ENCODE data around the gene AIRE.
"Not testable (repeated sequence)": the region's sequence is repeated elsewhere in the genome, so short reads cannot be mapped to it uniquely, and the experiment has no call there.

AIRE gene

GRCh38 chr21:44281801-44282200 is 3.9 kb upstream of the AIRE start:
- no peak for DNase-seq

GRCh38 chr21:44282370-44282769 is 3.3 kb upstream of the AIRE start:
- no peak overlapping the region for H3K4me2 ChIP-seq (ENCODE audit: insufficient read depth, low read length)

More at GRCh38 chr21:44281801-44282200, 3.9 kb upstream of the AIRE start:
- Histone ChIP-seq H2AFZ (ENCODE audit: low read depth, low read length) (no peak overlapping the region), H3K4me2 (ENCODE audit: insufficient read depth, low read length) (no peak overlapping the region), H3K36me3 (ENCODE audit: insufficient read depth, low read length) (no peaks in the 10 kb centered on the region), H3K9ac (ENCODE audit: low read depth, low read length) (no peak overlapping the region), H3K27me3 (ENCODE audit: insufficient read depth, low read length, poor library complexity) (no peaks in the 10 kb centered on the region), H3K4me1 (ENCODE audit: insufficient read depth, low read length) (no peaks in the 10 kb centered on the region), H3K79me2 (ENCODE audit: insufficient read depth, low read length) (no peaks in the 10 kb centered on the region), H3K4me3 (ENCODE audit: low read depth in 1 of 2, low read length in 2 of 2) (no peak overlapping the region), H3K27ac (ENCODE audit: low read length) (no peak overlapping the region), H3K9me3 (ENCODE audit: insufficient read depth, low read length, severe bottlenecking) (no peaks in the 10 kb centered on the region), H4K20me1 (ENCODE audit: insufficient read depth, low read length) (no peaks in the 10 kb centered on the region; the same call in 1 of the 2 replicates)
- no peak for TF ChIP-seq CTCF (IDR thresholded peaks at IDR 0.05; ENCODE audit: borderline replicate concordance, extremely low read depth, low read length, poor library complexity, severe bottlenecking)
- no peak for TF ChIP-seq EZH2 (IDR thresholded peaks at IDR 0.05; ENCODE audit: borderline replicate concordance, low read depth, low read length, severe bottlenecking)
- ATAC-seq (ENCODE audit: insufficient read depth, low read depth), result no peak

GRCh38 chr21:44283211-44283785 is 2.4 kb upstream of the AIRE start:
- H3K27ac ChIP-seq (ENCODE audit: low read length); H3K4me1 ChIP-seq (ENCODE audit: insufficient read depth, low read length); H3K79me2 ChIP-seq (ENCODE audit: insufficient read depth, low read length); H4K20me1 ChIP-seq (ENCODE audit: insufficient read depth, low read length); ATAC-seq (ENCODE audit: insufficient read depth, low read depth); H2AFZ ChIP-seq (ENCODE audit: low read depth, low read length); H3K4me3 ChIP-seq (ENCODE audit: low read depth in 1 of 2, low read length in 2 of 2); H3K9ac ChIP-seq (ENCODE audit: low read depth, low read length); H3K27me3 ChIP-seq (ENCODE audit: insufficient read depth, low read length, poor library complexity); DNase-seq; H3K36me3 ChIP-seq (ENCODE audit: insufficient read depth, low read length); H3K4me2 ChIP-seq (ENCODE audit: insufficient read depth, low read length); H3K9me3 ChIP-seq (ENCODE audit: insufficient read depth, low read length, severe bottlenecking): not testable (repeated sequence)

More at GRCh38 chr21:44282370-44282769, 3.3 kb upstream of the AIRE start:
- TF ChIP-seq CTCF (IDR thresholded peaks at IDR 0.05; ENCODE audit: borderline replicate concordance, extremely low read depth, low read length, poor library complexity, severe bottlenecking), result no peak
- TF ChIP-seq EZH2 (IDR thresholded peaks at IDR 0.05; ENCODE audit: borderline replicate concordance, low read depth, low read length, severe bottlenecking), result no peak
- H3K36me3 ChIP-seq (ENCODE audit: insufficient read depth, low read length), result no peaks in the 10 kb centered on the region
- H3K27ac ChIP-seq (ENCODE audit: low read length), result no peak overlapping the region
- H3K79me2 ChIP-seq (ENCODE audit: insufficient read depth, low read length), result no peaks in the 10 kb centered on the region
- no peaks in the 10 kb centered on the region for H3K27me3 ChIP-seq (ENCODE audit: insufficient read depth, low read length, poor library complexity)
- ATAC-seq (ENCODE audit: insufficient read depth, low read depth) (no peak), DNase-seq (no peak)
- no peaks in the 10 kb centered on the region; the same call in 1 of the 2 replicates for H4K20me1 ChIP-seq (ENCODE audit: insufficient read depth, low read length)
- no peak overlapping the region for H3K9ac ChIP-seq (ENCODE audit: low read depth, low read length)
- no peaks in the 10 kb centered on the region for H3K9me3 ChIP-seq (ENCODE audit: insufficient read depth, low read length, severe bottlenecking)
- H2AFZ ChIP-seq (ENCODE audit: low read depth, low read length), result no peak overlapping the region
- no peak overlapping the region for H3K4me3 ChIP-seq (ENCODE audit: low read depth in 1 of 2, low read length in 2 of 2)
- H3K4me1 ChIP-seq (ENCODE audit: insufficient read depth, low read length), result no peaks in the 10 kb centered on the region

GRCh38 chr21:44283948-44284347 is 1.7 kb upstream of the AIRE start:
- no peaks in the 10 kb centered on the region for H3K9me3 ChIP-seq (ENCODE audit: insufficient read depth, low read length, severe bottlenecking)
- H3K36me3 ChIP-seq (ENCODE audit: insufficient read depth, low read length), result no peaks in the 10 kb centered on the region
- no peak overlapping the region for H3K4me3 ChIP-seq (ENCODE audit: low read depth in 1 of 2, low read length in 2 of 2)
- no peaks in the 10 kb centered on the region for H3K4me1 ChIP-seq (ENCODE audit: insufficient read depth, low read length)
- no peak overlapping the region for H2AFZ ChIP-seq (ENCODE audit: low read depth, low read length)
- H3K27me3 ChIP-seq (ENCODE audit: insufficient read depth, low read length, poor library complexity), result no peaks in the 10 kb centered on the region
- no peak overlapping the region for H3K27ac ChIP-seq (ENCODE audit: low read length)
- no peak for DNase-seq
- peaks cover 4% of the 10 kb centered on the region; the same call in 1 of the 2 replicates for H4K20me1 ChIP-seq (ENCODE audit: insufficient read depth, low read length)
- no peaks in the 10 kb centered on the region for H3K79me2 ChIP-seq (ENCODE audit: insufficient read depth, low read length)
- no peak overlapping the region for H3K4me2 ChIP-seq (ENCODE audit: insufficient read depth, low read length)
- H3K9ac ChIP-seq (ENCODE audit: low read depth, low read length), result no peak overlapping the region
- TF ChIP-seq CTCF (IDR thresholded peaks at IDR 0.05; ENCODE audit: borderline replicate concordance, extremely low read depth, low read length, poor library complexity, severe bottlenecking) (no peak), EZH2 (IDR thresholded peaks at IDR 0.05; ENCODE audit: borderline replicate concordance, low read depth, low read length, severe bottlenecking) (no peak)
- no peak for ATAC-seq (ENCODE audit: insufficient read depth, low read depth)
